ENCODE data around the gene WDR31.
"Not testable (repeated sequence)": the region's sequence is repeated elsewhere in the genome, so short reads cannot be mapped to it uniquely, and the experiment has no call there.

The WDR31 gene

GRCh38 chr9:113380869-113381378, 40.8 kb upstream of the WDR31 start:
- peak; percentile 72 for DNase-seq (ENCODE audit: low spot score)
- no peak for TF ChIP-seq CTCF (IDR thresholded peaks at IDR 0.05; ENCODE audit: extremely low read depth, missing control alignments)

GRCh38 chr9:113379829-113380210, 39.7 kb upstream of the WDR31 start:
- not testable (repeated sequence) for DNase-seq (ENCODE audit: low spot score)

GRCh38 chr9:113379094-113379828, 39.2 kb upstream of the WDR31 start:
- not testable (repeated sequence) for DNase-seq (ENCODE audit: low spot score)

- no peak for TF ChIP-seq CTCF (IDR thresholded peaks at IDR 0.05; ENCODE audit: extremely low read depth, missing control alignments)
- DNase-seq (ENCODE audit: low spot score), result peak; percentile 92
Observed at GRCh38 chr9:113376634-113377567, 36.8 kb upstream of the WDR31 start, which contains the start of gene HDHD3. TSS of gene HDHD3 (minus strand) at chr9:113376986. CDS start at chr9:113374354, 2,632 bp downstream.

GRCh38 chr9:113375057-113376023, 35.3 kb upstream of the WDR31 start:
- no peak for DNase-seq (ENCODE audit: low spot score)
- no peak for TF ChIP-seq CTCF (IDR thresholded peaks at IDR 0.05; ENCODE audit: extremely low read depth, missing control alignments)

GRCh38 chr9:113373676-113374392, 33.8 kb upstream of the WDR31 start:
- no peak for TF ChIP-seq CTCF (IDR thresholded peaks at IDR 0.05; ENCODE audit: extremely low read depth, missing control alignments)
- DNase-seq (ENCODE audit: low spot score), result no peak

GRCh38 chr9:113373256-113373655, 33.2 kb upstream of the WDR31 start:
- no peak for DNase-seq (ENCODE audit: low spot score)
- TF ChIP-seq CTCF (IDR thresholded peaks at IDR 0.05; ENCODE audit: extremely low read depth, missing control alignments), result no peak
